A673 (cell line): Measurements from ENCODE around the gene KRT79. TPM values are rescaled to one million over a fixed set of nuclear protein-coding genes. Genes with fewer than 3 reads are reported as not detected.

ENCODE experiments used
- BruUV-seq: library from RNA; stranded (reverse); fragments of 400-500 nt; replicated peaks from 2 replicates; lab custom pipeline; 2021; lab: Mats Ljungman, UMichigan
- CTCF ChIA-PET: fragments of 300-600 bp; sonication (Branson Sonifier 250); formaldehyde crosslinking; loops from one replicate; lab custom pipeline; 2022; ENCODE audit warnings: antibody characterized with exemption; lab: Charles Lee
- POLR2A ChIA-PET: fragments of 300-600 bp; sonication (Branson Sonifier 250); formaldehyde crosslinking; loops from one replicate; lab custom pipeline; 2022; ENCODE audit warnings: antibody characterized with exemption; ENCODE audit not compliant: low non-redundant PET; lab: Charles Lee
- DNase-seq: peaks from one replicate; pipeline ENCODE4 v3.0.0-alpha.2; 2015; ENCODE audit warnings: low spot score
- H3K27ac ChIP-seq: fragments of 200-600 bp; sonication (generic); 2 replicates; pipeline ENCODE4 v1.5.1; 2016; ENCODE audit warnings: mixed run types, low read depth, mild to moderate bottlenecking, mixed read lengths, antibody characterized with exemption, low read length; ENCODE audit not compliant: poor library complexity, severe bottlenecking
- H3K27me3 ChIP-seq: fragments of 200-600 bp; sonication (generic); replicated peaks from 2 replicates; pipeline ENCODE4 v1.6.1; 2017; ENCODE audit warnings: mixed run types, low read depth, mild to moderate bottlenecking, mixed read lengths, antibody characterized with exemption, low read length; ENCODE audit not compliant: insufficient read depth, poor library complexity
- H3K36me3 ChIP-seq: fragments of 200-600 bp; sonication (generic); 2 replicates; pipeline ENCODE4 v1.6.1; 2016; ENCODE audit warnings: mixed run types, mild to moderate bottlenecking, mixed read lengths, antibody characterized with exemption, low read length; ENCODE audit not compliant: insufficient read depth, poor library complexity, severe bottlenecking
- H3K4me1 ChIP-seq: fragments of 200-600 bp; sonication (generic); 2 replicates; pipeline ENCODE4 v1.6.1; 2017; ENCODE audit warnings: mixed run types, mild to moderate bottlenecking, mixed read lengths, antibody characterized with exemption, low read length; ENCODE audit not compliant: insufficient read depth, poor library complexity, severe bottlenecking
- H3K4me3 ChIP-seq: fragments of 200-600 bp; sonication (generic); 2 replicates; pipeline ENCODE4 v1.5.1; 2016; ENCODE audit warnings: low read depth, mixed run types, mild to moderate bottlenecking, mixed read lengths, low read length; ENCODE audit not compliant: poor library complexity, severe bottlenecking
- H3K9me3 ChIP-seq: fragments of 200-600 bp; sonication (generic); 2 replicates; pipeline ENCODE4 v1.6.1; 2016; ENCODE audit warnings: mixed run types, low read depth, mild to moderate bottlenecking, mixed read lengths, antibody characterized with exemption, low read length; ENCODE audit not compliant: poor library complexity, severe bottlenecking
- CTCF ChIP-seq: fragments of 300-800, 200-600 bp; sonication (generic); conservative IDR thresholded peaks from 2 replicates; pipeline ENCODE4 v1.5.1; 2017; ENCODE audit warnings: low read depth, mild to moderate bottlenecking, antibody characterized with exemption, low read length, moderate library complexity, mixed read lengths
- EZH2 ChIP-seq: fragments of 200-600 bp; sonication (generic); IDR thresholded peaks from 2 replicates; pipeline ENCODE4 v1.6.1; 2017; ENCODE audit warnings: borderline replicate concordance, low read depth, mild to moderate bottlenecking, mixed read lengths, antibody characterized with exemption, low read length; ENCODE audit not compliant: poor library complexity, severe bottlenecking
- intact Hi-C: fragments of 100-400 bp; cut with micrococcal nuclease; formaldehyde crosslinking; loops from one replicate; pipeline ENCODE4 v1.10.0; 2022; ENCODE audit not compliant: unreplicated experiment
- total RNA-seq: library from RNA; stranded (reverse); gene quantifications from 2 replicates; pipeline ENCODE4 v1.2.3, GENCODE V29; 2021

Gene KRT79
- total RNA-seq, 1 experiment from 2014 or later, result not detected

- CTCF ChIA-PET, result no interaction called here
- BruUV-seq, result no TSS peak
- Histone ChIP-seq H3K4me1 (no peaks in the 10 kb centered on the region), H3K36me3 (no peaks in the 10 kb centered on the region), H3K9me3 (no peaks in the 10 kb centered on the region), H3K27me3 (no peaks in the 10 kb centered on the region), H3K27ac (no peak overlapping the region), H3K4me3 (no peak overlapping the region)
- TF ChIP-seq EZH2, result no peak
- TF ChIP-seq CTCF, result no peak
- POLR2A ChIA-PET, result no interaction called here
- DNase-seq, result no peak
- intact Hi-C loops, result no loop called here
Observed at GRCh38 chr12:52836042-52836466, 1.9 kb upstream of the KRT79 start.

GRCh38 chr12:52835271-52836041 lies 1.3 kb upstream of the KRT79 start:
- ChIA-PET POLR2A (no interaction called here), CTCF (no interaction called here)
- Histone ChIP-seq H3K9me3 (no peaks in the 10 kb centered on the region), H3K27me3 (no peaks in the 10 kb centered on the region), H3K4me1 (no peaks in the 10 kb centered on the region), H3K4me3 (no peak overlapping the region), H3K27ac (no peak overlapping the region), H3K36me3 (no peaks in the 10 kb centered on the region)
- no TSS peak for BruUV-seq
- no peak for DNase-seq
- TF ChIP-seq EZH2, result no peak
- TF ChIP-seq CTCF, result no peak
- intact Hi-C loops, result no loop called here

GRCh38 chr12:52834727-52835001 lies 553 bp upstream of the KRT79 start:
- no TSS peak for BruUV-seq
- H3K36me3 ChIP-seq, result no peaks in the 10 kb centered on the region
- H3K27ac ChIP-seq, result no peak overlapping the region
- ChIA-PET CTCF (no interaction called here), POLR2A (no interaction called here)
- DNase-seq, result no peak
- H3K27me3 ChIP-seq, result no peaks in the 10 kb centered on the region
- intact Hi-C loops, result no loop called here
- no peak overlapping the region for H3K4me3 ChIP-seq
- H3K9me3 ChIP-seq, result no peaks in the 10 kb centered on the region
- H3K4me1 ChIP-seq, result no peaks in the 10 kb centered on the region
- TF ChIP-seq EZH2, result no peak
- TF ChIP-seq CTCF, result no peak
